HG03025 (cell line): Measurements from ENCODE around the gene FAM181A.

Source experiments
- ATAC-seq: cut with Tn5 transposase; IDR thresholded peaks from one replicate; pipeline ENCODE4 v1.9.1; 2021; ENCODE audit warnings: mild to moderate bottlenecking, moderate library complexity; ENCODE audit not compliant: unreplicated experiment, low FRiP score

The FAM181A gene

DNA sequence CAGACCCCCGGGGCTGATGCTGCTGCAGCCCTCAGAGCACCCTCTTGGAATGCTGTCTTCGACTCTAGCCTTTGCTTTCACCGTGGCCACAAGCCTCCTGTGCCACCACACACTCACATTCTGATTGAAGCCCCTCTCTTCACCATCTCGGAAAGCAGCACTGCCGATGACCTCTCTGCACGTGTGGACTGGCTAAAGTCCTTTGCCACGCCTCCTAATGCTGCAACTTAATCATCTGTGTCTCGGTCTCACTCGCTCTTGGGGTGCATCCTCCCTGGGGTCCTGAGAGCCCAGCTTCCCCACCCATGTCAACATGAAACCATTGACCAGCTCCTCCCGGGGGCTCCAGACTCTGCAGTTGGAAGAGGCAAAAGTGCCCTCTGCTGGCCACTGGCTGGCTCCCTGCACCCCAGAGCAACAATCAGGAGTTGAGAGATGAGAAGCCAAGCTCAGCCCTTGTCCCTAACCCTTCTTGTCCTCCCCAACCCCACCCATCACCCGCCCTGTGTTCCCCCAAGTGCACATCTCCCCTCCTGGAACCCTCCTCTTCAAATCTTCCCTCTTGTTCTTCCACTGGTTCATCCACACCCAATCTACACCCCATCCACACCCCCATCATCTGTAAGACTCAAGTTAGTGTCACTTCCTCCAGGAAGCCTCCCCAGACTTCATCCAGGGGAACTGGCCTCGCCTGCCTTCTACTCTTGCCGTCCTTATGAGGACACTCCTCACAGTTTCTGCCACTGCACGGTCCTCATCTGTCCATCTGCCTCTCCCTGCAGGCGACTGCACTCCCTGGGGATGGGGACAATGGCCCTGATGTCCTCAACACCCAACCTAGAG is 23.6 kb upstream of the FAM181A start:
- ATAC-seq = no peak

DNA sequence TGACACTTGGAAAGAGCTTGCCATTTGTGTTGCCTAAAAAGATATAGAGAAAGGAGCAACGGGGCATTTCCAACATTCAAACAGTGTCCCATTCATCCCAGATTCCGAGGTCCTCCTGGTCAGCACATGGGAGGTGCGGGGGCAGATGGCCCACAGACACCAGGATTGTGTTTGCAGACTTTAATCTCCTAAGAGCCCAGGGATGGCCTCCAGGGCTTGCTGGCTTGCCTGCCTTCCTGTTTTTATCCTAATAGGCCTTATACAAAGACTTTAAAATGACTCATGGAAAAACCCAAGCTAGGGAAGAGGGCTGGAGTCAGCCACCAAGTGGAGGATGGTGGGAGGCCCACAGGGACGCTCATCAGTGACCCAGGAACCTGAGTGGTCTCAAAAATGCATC is 21.5 kb upstream of the FAM181A start:
- no peak for ATAC-seq

DNA sequence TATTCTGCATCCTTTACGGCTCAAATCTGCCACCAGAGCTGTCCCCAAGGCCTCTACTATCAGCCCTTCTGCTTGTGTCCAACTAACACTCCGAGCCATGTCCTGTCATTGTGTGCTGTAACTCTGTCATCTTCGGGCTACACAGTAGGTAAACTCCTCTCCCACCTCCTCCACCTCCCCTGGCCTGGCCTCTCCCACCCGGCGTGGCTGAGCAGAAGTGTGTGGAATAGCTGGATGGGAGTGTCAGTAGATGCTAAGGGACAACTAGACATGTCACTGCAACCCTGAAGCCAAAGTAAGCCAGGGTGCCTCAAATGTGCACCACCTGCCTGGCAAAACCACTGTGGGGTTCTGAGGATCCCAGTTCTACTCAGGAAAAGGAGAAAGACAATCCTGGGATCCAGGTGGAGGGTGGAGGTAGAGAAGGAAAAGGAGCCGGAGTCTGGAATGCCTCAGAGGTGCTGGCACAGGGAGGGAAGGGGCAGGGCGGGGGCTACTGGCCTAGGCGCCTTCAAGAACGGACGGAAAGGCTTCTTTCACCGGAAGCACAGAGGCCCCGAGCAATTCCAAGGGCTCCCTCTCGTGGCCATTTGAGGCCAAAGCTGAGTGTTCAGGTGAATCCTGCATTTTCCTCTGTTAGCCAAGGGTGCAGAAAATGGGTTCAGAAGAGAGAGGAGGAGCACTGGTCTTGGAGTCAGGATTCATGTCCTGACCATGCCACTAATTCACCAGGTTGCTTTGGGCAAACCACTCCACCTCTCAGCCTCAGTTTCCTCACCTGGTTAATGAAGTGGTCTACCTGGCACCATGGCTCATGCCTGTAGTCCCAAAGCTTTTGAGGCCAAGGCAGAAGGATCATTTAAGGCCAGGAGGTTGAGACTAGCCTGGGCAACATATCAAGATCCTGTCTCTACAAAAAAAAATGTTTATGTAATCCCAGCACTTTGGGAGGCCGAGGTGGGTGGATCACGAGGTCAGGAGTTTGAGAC is 20.5 kb upstream of the FAM181A start:
- ATAC-seq = no peak

DNA sequence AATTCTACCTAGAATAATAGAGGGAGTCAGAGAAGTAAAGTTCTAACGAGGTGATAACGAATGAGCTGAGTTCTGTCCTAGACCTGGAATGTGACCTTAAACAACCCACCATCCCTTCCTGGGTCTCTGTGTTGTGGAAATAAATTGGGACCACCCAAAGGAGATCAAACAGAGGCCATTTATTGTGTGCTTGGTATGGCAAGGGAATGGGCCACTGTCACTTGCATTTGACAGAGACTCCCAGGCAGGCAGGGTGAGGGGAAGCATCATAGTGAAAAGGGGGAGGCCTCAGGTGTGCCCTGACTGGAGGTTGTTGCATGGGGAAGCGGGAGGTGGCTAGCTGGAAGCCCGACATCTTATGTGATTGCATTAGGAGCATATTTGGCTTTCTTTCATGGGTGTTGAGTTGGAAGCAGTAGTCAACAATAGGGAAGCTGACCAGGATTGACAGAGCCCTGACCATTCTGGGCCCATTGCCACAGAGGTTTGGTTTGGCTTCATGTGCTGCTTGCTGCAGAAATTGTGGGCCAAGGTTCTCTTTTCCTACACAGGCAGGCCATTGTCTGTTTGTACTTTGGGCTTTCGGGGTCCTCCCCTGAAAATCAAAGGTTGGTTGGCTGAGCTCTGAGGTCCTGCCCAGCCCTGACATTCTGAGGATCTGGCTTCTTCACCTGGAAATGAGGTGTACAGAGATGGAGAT is 17.6 kb upstream of the FAM181A start:
- no peak for ATAC-seq

DNA sequence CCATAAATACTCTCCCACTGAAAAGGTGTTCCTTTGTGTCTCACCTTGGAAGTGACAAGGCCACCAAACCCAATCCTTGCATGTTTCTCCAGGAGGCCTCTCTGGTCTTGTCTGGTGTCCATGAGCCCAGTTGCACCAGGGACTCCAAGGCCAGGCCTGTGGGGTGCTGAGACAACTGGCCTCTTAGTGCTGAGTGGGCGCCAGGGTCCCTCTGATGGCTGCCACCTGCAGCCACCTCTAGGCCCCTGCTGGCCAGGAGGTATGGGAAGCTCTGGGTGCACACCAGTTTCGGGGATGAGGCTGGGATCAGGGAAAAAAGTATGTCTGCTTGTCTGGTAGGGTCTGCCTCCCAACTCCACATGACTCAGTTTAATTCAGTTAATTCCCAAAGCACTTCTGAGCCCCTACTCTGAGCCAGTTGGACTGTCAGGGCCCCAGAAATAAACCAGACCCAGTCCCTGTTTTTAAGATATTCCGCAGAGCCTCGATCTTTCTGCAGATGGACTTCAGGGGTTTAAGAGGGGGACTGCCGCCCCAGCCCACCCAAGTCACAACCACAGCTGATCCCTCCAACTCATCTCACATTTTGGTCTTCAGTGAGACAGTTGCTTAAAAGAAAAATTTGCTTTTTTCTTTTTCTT is 15.0 kb upstream of the FAM181A start:
- ATAC-seq = no peak

DNA sequence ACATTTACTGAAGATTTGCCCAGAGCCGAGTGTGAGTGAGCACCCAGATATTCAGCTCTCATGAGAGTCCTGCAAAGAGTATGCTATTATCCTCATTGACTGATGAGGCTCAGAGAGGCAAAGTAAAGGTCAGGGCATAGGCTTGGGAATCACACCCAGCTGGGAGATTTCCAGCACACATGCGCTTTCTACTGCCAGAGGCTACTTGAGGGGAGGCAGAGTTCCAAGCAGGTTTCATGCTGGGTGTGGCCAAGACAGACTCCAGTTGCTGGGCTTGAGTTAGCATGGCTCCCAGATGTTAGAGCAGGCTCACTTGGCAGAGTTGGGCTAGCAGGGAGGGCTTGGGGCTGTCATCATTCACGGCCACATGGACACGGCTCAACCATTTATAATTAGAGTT is 14.4 kb upstream of the FAM181A start:
- no peak for ATAC-seq

DNA sequence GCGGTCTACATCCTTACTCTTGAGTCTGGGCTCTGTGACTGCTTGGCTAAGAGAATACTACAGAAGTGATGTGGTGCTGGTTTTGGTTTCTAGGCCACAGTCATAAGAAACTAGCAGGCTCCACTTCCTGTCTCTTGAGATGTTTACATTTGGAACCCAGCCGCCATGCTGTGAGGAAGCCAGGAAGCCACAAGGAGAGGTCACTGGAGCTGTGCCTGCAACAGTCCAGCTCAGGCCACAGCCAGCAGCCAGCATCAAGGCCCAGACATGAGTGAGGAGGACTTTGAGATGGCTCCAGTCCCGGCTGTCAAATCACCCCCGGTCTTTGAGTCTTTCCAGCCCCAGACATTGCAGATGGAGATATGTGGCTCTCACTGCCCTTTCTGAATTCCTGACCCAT is 12.9 kb upstream of the FAM181A start:
- no peak for ATAC-seq

DNA sequence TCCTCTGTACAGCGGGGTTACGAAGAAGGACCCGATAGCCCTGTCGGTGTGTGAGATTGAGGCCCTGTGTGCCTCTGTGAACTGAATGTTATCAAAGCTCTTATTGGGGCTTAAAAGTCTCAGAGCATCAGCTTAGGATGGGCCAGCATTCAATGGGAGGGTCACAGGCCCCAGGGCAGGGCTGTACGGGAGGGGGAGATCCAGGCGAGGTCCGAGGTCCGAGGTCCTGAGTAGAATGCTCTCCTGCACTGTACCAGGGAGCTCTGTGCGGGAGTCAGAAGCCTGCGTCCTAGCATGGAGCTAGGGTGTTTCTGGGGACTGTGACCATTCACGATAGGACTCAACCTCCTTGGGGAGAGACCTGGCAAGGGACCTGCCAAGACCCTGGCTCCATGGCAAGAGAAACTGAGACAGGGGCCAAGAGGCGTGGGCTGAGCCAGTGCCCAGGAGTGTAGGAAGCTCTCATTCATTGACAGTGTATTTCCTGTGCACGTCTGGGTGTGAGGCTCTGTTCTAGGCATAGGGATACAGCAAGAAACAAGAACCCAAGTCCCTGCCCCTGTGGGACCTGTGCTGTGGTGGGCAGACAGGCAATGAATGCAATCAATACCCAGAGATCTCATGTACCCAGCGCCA is 12.0 kb upstream of the FAM181A start:
- no peak for ATAC-seq

DNA sequence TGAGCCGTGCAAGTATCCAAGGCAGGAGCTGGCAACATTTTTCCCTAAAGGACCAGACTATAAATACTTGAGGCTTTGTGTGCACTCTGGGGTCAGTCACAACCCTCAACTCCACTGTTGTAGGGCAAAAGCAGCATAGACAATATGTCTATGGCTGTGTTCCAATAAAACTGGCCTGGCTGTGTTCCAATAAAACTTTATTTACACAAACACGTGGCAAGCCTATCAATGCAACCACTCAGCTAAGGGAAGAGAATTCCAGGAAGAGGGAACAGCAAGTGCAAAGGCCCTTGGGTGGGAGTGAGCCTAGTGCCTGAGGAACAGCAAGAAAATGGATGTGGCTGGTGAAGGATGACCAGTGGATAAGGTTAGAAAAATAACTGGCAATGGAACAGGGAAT is 11.3 kb upstream of the FAM181A start:
- ATAC-seq = no peak

DNA sequence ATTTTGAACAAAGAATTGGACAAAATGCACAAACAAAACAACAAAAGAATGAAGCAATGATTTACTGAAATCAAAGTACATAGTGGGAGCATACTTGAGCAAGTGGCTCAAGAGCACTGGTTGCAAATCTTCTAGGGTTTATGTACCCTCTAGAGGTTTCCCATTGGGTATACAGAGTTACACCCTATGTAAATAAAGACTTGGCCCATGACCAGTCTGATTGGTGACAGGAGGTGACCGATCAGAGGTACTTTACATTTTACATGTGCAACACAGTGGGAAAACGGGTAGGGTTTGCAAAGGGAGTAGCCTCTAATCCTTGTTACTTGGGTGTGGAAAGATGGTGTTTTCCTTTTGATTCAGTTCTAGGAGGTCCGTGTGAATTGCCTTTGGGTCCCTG is 10.6 kb upstream of the FAM181A start:
- no peak for ATAC-seq

DNA sequence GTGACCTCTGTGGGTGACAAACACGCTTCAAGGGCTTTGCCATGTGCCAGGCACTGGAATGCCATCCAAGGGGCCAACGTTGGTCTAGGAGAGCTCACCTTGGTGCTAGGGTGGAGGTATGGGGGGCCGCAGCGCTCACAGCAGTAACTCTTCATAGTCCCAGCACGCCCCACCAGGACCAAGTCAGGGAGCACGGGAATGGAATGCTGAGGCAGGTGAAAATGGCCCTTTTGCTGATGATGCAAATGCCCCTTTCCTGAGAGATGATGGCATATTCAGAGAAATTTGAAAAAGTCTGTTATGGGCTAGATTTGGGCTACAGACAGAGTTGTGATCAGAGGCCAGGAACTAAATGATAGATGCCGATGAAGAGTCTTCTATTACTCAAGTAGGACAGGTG is 10.0 kb upstream of the FAM181A start:
- ATAC-seq = no peak

DNA sequence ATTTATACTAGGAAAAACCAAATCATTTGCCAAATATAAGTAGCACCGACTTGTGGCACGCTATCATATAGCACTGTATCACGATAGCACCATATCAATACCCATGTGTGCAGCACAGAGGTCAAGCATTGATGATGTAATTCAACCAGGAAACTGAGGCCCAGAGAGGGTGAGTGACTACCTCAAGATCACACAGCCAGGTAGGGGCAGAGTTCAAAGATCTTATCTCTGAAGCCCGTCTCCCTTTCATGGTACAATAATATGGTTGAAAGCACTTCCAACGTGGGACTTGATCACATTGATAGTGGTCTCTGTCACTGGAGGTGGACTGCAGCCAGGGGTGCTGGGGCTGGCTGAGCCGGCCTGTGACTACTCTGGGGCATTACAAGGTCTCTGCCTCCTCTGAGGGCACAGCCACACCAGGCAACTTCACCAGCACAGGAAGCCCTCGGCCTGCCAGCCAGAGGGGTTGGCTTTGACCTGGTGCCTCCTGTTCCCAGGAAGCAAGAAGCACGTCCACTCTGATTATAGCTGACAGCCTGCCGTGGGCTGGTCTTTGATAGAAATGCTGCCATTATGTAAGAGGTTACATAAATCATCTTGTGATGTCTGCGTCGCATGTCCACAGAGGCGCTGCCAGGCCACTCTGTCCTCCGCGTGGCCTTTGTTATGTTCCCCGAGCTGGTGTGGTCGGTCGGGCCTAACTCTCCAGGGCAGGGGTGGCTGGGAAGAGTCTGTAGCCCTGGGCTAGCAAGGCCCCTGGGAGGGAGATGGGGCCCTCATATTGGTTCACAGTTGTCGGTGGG is 5.9 kb upstream of the FAM181A start:
- no peak for ATAC-seq

DNA sequence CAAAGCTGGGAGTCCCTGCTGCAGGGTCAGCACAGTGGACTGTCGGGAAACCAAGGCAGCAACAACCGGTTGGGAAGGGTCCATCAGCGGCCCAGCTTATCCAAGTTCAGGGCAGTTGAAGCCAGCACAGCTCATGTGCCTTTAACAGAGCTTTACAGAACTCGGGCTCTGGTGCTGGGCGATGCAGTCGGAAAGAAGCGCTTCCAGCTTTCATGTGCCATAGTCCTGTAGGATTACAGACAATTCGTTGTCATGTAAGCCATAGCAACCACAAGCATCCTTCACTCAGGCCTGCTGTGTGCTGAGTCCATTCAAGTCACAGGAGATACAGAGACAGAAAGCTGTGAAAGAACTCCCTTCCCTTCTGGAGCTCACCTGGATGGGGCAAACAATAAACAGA is 3.5 kb upstream of the FAM181A start:
- no peak for ATAC-seq

DNA sequence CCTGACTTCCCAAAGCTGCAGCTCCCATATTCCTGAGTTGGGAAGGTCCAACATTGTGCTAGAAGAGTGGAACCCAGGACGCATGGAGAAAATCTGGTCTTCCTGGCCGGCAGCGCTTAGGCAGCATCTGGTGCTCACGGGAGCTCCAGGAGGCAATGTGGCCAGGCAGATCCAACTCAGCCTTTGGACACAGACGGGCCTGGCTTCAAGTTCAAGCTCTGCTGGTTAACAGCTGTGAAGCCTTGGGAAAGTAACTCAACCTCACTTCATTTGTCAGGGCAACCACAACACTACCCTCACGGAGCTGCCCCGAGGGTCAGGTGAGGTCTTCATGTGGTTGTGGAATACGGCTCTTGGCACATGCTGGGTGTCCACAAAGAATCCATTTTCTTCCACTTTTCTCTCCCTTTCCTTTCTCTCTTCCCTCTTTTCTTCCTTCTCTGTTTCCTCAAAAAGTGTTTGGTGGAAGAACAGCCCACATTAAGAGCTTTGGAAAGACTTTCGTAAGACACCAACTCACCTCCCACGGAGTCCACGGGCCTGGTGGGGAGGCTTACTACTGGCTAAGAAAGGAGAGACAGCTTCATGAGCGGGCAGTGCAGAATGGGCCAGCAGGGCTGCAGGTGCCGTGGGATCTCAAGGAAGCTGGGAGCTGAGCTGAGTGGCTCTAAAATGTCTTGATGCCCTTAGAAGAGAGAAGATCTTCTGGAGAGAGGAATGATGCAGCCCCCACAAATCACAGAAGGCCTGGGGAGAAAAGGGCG is 2.4 kb upstream of the FAM181A start:
- no peak for ATAC-seq

DNA sequence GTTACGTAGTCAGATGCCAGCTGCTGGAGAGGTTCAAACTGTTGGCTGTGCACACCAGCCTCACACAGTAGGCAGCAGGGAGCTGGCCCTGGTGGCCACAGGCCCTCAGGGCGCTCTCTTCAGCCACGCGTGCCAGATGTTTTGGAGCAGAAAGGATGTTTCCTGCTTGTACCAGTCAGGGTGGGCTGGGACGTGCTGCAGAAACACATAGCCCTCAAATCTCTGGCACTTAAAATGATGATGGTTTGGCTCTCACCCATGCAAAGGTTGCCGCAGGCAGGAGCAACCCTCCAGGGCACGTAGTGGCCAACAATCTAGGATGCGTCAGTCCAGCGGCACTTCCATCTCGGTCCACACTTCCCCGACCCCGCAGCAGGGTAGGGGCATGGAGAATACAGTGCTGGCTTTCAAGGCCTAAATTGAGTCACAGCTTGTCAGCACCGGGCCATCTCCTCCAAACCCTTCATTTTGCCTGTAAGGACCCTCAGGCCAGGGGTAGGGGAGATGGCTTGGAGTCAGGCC is 1.7 kb upstream of the FAM181A start:
- ATAC-seq = no peak

DNA sequence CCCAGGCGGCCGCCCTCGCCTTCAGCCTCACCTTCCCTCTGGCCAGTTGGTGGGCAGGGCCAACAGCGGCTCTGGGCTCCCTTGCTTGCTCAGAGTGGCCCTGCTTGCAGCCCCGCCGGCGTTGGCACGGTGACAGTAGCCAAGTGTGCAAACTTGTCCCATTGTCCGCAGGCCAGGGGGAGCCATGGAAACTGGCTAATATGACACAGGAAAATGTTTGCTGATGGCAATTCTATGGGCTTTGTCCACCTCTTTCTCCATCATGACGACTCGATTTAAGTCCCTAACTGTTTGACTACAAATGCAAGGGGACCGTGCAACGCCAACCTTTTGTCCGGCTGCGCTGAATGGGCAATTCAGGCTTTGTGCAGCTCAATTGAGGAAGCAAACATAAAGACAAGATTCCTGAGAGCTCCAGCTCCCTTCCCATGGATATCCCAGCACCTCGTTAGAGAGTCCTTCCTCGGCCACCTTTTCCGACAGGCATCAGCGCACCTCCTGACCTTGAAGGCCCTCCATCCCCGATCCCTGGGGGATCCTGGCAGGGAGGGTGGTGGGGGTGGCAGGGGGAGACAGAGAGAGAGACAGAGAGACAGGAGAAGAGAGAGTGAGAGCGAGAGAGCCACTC is 785 bp upstream of the FAM181A start:
- no peak for ATAC-seq

DNA sequence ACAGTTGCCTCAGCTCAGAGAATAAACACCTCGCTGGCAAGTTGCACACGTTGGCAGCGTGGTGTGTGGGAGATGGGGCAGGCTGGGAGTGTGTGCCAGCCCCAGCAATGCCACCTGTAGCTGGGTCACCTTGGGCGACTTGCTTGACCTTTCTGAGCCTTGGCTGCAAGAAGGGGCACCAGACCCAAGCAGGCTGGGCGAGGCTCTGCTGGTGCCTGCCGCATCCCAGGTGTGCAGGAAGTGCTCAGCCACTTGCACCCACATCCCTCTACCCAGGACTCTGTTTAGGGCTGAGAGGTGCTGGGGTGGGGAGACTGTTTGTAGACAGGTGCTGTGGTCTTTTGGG is 629 bp downstream of the FAM181A start:
- no peak for ATAC-seq
